Vagina (tissue), 2 donors: ENCODE results near the gene NBPF1.

Experiments
- POLR2AphosphoS5 ChIP-seq, 2 donors: sonication (generic); formaldehyde crosslinking; IDR thresholded peaks; one replicate each; pipeline ENCODE4 v1.9.0; 2017; ENCODE audit warnings: antibody characterized with exemption in 2 of 2, mild to moderate bottlenecking in 2 of 2, low read depth in 1 of 2; ENCODE audit not compliant: insufficient read depth in 1 of 2
- TF ChIP-seq, protein P1 (sequence below), 3 experiments: fragments of 450-650 bp in 2 of 3; fragments of 200-600 bp in 1 of 3; sonication (generic) in 1 of 3; IDR thresholded peaks; one replicate each; pipeline ENCODE4 v1.5.1; 2017 to 2019; ENCODE audit warnings: antibody characterized with exemption in 3 of 3, mild to moderate bottlenecking in 2 of 3, moderate library complexity in 2 of 3

DNA sequence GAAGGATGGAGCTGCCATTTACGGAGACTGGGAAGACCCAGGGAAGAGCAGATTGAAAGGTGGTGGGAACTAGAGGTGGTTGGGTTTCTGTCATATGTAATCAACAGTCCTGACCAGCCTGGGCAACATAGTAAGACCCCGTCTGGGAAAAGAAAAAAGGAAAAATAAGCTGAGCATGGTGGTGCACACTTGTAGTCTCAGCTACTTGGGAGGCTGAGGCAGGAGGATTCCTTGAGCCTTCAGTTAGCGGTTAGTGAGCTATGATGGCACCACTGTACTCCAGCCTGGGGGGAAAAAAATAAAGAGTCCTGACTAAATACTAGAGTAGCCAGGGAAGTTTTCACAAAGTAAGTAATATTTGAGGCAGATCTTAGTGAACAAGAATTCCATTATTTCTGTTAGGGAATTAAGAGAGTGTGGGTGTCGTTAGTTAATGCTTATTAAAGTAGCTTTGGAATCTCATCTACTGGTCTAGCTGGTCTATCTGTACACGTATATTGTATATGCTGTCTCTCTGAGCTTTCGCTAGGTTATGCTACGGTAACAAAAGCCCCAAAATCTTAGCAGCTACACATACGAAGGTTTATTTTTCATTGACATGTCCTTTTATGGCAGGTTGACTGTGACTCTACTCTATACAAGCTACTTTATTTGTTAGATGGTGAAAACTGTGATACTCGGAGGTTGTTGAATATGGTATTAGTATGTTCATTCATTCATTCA lies 4.4 kb downstream of the NBPF1 start:
- TF ChIP-seq, protein P1, sequence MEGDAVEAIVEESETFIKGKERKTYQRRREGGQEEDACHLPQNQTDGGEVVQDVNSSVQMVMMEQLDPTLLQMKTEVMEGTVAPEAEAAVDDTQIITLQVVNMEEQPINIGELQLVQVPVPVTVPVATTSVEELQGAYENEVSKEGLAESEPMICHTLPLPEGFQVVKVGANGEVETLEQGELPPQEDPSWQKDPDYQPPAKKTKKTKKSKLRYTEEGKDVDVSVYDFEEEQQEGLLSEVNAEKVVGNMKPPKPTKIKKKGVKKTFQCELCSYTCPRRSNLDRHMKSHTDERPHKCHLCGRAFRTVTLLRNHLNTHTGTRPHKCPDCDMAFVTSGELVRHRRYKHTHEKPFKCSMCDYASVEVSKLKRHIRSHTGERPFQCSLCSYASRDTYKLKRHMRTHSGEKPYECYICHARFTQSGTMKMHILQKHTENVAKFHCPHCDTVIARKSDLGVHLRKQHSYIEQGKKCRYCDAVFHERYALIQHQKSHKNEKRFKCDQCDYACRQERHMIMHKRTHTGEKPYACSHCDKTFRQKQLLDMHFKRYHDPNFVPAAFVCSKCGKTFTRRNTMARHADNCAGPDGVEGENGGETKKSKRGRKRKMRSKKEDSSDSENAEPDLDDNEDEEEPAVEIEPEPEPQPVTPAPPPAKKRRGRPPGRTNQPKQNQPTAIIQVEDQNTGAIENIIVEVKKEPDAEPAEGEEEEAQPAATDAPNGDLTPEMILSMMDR (IDR thresholded peaks at IDR 0.05): no peak
- TF ChIP-seq POLR2AphosphoS5 (IDR thresholded peaks at IDR 0.05; ENCODE audit: insufficient read depth in 1 of 2, low read depth in 1 of 2): no peak
